ENCODE results near the gene BLOC1S3.
"Not testable (repeated sequence)": the region's sequence is repeated elsewhere in the genome, so short reads cannot be mapped to it uniquely, and the experiment has no call there.

BLOC1S3 gene

GRCh38 chr19:45224645-45225044 lies 46.1 kb downstream of the BLOC1S3 start:
- DNase-seq (ENCODE audit: low read depth), result no peak

GRCh38 chr19:45229056-45229455 lies 50.5 kb downstream of the BLOC1S3 start:
- not testable (repeated sequence) for DNase-seq (ENCODE audit: low read depth)
